Epithelial cell of esophagus (primary cell): Measurements from ENCODE around the gene KCNQ4.

ENCODE experiments used
- DNase-seq: peaks from one replicate; pipeline ENCODE4 v3.0.0; 2010; ENCODE audit warnings: low read depth
- H3K4me3 ChIP-seq: 2 replicates; pipeline ENCODE4 v1.5.1; 2011; ENCODE audit warnings: mild to moderate bottlenecking, low read length, control low read depth
- CTCF ChIP-seq: IDR thresholded peaks from 2 replicates; pipeline ENCODE4 v1.5.1; 2011; ENCODE audit warnings: low read depth, mild to moderate bottlenecking, low read length, control low read depth, inconsistent platforms; ENCODE audit not compliant: insufficient read depth; ENCODE audit errors: missing control alignments

The KCNQ4 gene

GRCh38 chr1:40796939-40797667 is 13.5 kb downstream of the KCNQ4 start:
- H3K4me3 ChIP-seq: no peak overlapping the region
- DNase-seq: no peak
- TF ChIP-seq CTCF: no peak

GRCh38 chr1:40797668-40798010 is 14.1 kb downstream of the KCNQ4 start:
- no peak for DNase-seq

GRCh38 chr1:40798366-40799281 is 15.0 kb downstream of the KCNQ4 start:
- no peak for TF ChIP-seq CTCF
- no peak overlapping the region for H3K4me3 ChIP-seq
- no peak for DNase-seq

More at GRCh38 chr1:40797668-40798010, 14.1 kb downstream of the KCNQ4 start:
- H3K4me3 ChIP-seq: no peak overlapping the region
- TF ChIP-seq CTCF: no peak

GRCh38 chr1:40799351-40799867 is 15.8 kb downstream of the KCNQ4 start:
- TF ChIP-seq CTCF: no peak
- H3K4me3 ChIP-seq: no peak overlapping the region
- no peak for DNase-seq

GRCh38 chr1:40801742-40802077 is 18.1 kb downstream of the KCNQ4 start:
- TF ChIP-seq CTCF: no peak
- peak overlapping the region; percentile 25 for H3K4me3 ChIP-seq
- no peak for DNase-seq

GRCh38 chr1:40802078-40802741 is 18.6 kb downstream of the KCNQ4 start:
- no peak for TF ChIP-seq CTCF
- H3K4me3 ChIP-seq: peak overlapping the region; percentile 25
- DNase-seq: peak; percentile 86
